ENCODE results near the gene RALY. TPM values are rescaled to one million over a fixed set of nuclear protein-coding genes. Genes with fewer than 3 reads are reported as not detected.

Gene RALY
- total RNA-seq, 4 donors from 2014 or later = 78.5 to 110 (median 86.6) TPM

- Histone ChIP-seq H3K4me1 (peaks cover 18% of the 10 kb centered on the region), H3K36me3 (peaks cover 84% of the 10 kb centered on the region), H3K27me3 (no peaks in the 10 kb centered on the region), H3K4me3 (no peak overlapping the region), H3K27ac (no peak overlapping the region), H3K9me3 (no peaks in the 10 kb centered on the region)
- WGBS = 92% methylated on average over 5 of the region's 5 CpGs
- TF ChIP-seq POLR2A (IDR thresholded peaks at IDR 0.05) (no peak), EP300 (IDR thresholded peaks at IDR 0.05) (no peak), CTCF (IDR thresholded peaks at IDR 0.05) (no peak), POLR2AphosphoS5 (IDR thresholded peaks at IDR 0.05) (no peak)
- DNase-seq (ENCODE audit: low spot score in 2 of 2) = no peak
Observed at GRCh38 chr20:34089175-34089479, 95.4 kb downstream of the RALY start.

- H3K36me3 ChIP-seq = peaks cover 89% of the 10 kb centered on the region
Observed at GRCh38 chr20:34089655-34090345, 96.1 kb downstream of the RALY start.

GRCh38 chr20:34090645-34091044 lies 96.9 kb downstream of the RALY start:
- Histone ChIP-seq H3K4me1 (peaks cover 18% of the 10 kb centered on the region), H3K4me3 (no peak overlapping the region), H3K27ac (no peak overlapping the region), H3K36me3 (peaks cover 89% of the 10 kb centered on the region), H3K9me3 (no peaks in the 10 kb centered on the region), H3K27me3 (no peaks in the 10 kb centered on the region)
- no peak for DNase-seq (ENCODE audit: low spot score in 2 of 2)
- no peak for TF ChIP-seq POLR2AphosphoS5 (IDR thresholded peaks at IDR 0.05)
- no peak for TF ChIP-seq CTCF (IDR thresholded peaks at IDR 0.05)
- TF ChIP-seq POLR2A (IDR thresholded peaks at IDR 0.05) = no peak
- no peak for TF ChIP-seq EP300 (IDR thresholded peaks at IDR 0.05)
- WGBS = 100% methylated on average over 2 of the region's 2 CpGs

More at GRCh38 chr20:34089655-34090345, 96.1 kb downstream of the RALY start:
- TF ChIP-seq POLR2A (IDR thresholded peaks at IDR 0.05) (no peak), EP300 (IDR thresholded peaks at IDR 0.05) (no peak), POLR2AphosphoS5 (IDR thresholded peaks at IDR 0.05) (no peak), CTCF (IDR thresholded peaks at IDR 0.05) (no peak)
- Histone ChIP-seq H3K4me1 (peaks cover 18% of the 10 kb centered on the region), H3K27me3 (no peaks in the 10 kb centered on the region), H3K4me3 (no peak overlapping the region), H3K27ac (peak overlapping the region; percentile 36), H3K9me3 (no peaks in the 10 kb centered on the region)
- no peak for DNase-seq (ENCODE audit: low spot score in 2 of 2)
- 43% methylated on average over 13 of the region's 13 CpGs for WGBS

GRCh38 chr20:34091637-34092200 lies 98.0 kb downstream of the RALY start:
- Histone ChIP-seq H3K36me3 (peaks cover 95% of the 10 kb centered on the region), H3K4me3 (no peak overlapping the region), H3K27me3 (no peaks in the 10 kb centered on the region), H3K9me3 (no peaks in the 10 kb centered on the region), H3K27ac (no peak overlapping the region), H3K4me1 (peaks cover 18% of the 10 kb centered on the region)
- 84% methylated on average over 6 of the region's 6 CpGs for WGBS
- TF ChIP-seq CTCF (IDR thresholded peaks at IDR 0.05) (no peak), POLR2AphosphoS5 (IDR thresholded peaks at IDR 0.05) (no peak), EP300 (IDR thresholded peaks at IDR 0.05) (no peak), POLR2A (IDR thresholded peaks at IDR 0.05) (no peak)
- DNase-seq (ENCODE audit: low spot score in 2 of 2) = no peak

- Histone ChIP-seq H3K4me3 (no peak overlapping the region), H3K36me3 (peaks cover 97% of the 10 kb centered on the region), H3K4me1 (peaks cover 18% of the 10 kb centered on the region), H3K27ac (no peak overlapping the region), H3K27me3 (no peaks in the 10 kb centered on the region), H3K9me3 (no peaks in the 10 kb centered on the region)
- no peak for DNase-seq (ENCODE audit: low spot score in 2 of 2)
- TF ChIP-seq POLR2AphosphoS5 (IDR thresholded peaks at IDR 0.05) = no peak
- no peak for TF ChIP-seq POLR2A (IDR thresholded peaks at IDR 0.05)
- no peak for TF ChIP-seq CTCF (IDR thresholded peaks at IDR 0.05)
- TF ChIP-seq EP300 (IDR thresholded peaks at IDR 0.05) = no peak
- 91% methylated on average over 2 of the region's 2 CpGs for WGBS
Observed at GRCh38 chr20:34093895-34094294, 100.2 kb downstream of the RALY start.

Measured in suprapubic skin (tissue), 4 donors.